ENCODE data around the gene SETX. TPM values are rescaled to one million over a fixed set of nuclear protein-coding genes. Genes with fewer than 3 reads are reported as not detected.

The SETX gene
- total RNA-seq, 1 experiment from 2014 or later: 44.3 TPM

GRCh38 chr9:132250324-132251262 lies 104.2 kb downstream of the SETX start:
- WGBS (ENCODE audit: extremely low coverage, insufficient read length, low lambda C conversion rate): no CpG with 5 or more reads among the region's 20 CpGs
- H3K4me1 Mint-ChIP-seq: peaks cover 0 to 4% of the 10 kb centered on the region in 2 experiments; a peak in 2 of 4 replicates
- H3K79me2 ChIP-seq (ENCODE audit: insufficient read depth, low read length): no peaks in the 10 kb centered on the region
- no peak overlapping the region for H2BK15ac ChIP-seq (ENCODE audit: low read depth, low read length)
- no peaks in the 10 kb centered on the region for H4K20me1 ChIP-seq (ENCODE audit: control insufficient read depth, insufficient read depth, insufficient read length)
- no peaks in the 10 kb centered on the region; the same call in 1 of the 2 replicates for H3K4me1 ChIP-seq (ENCODE audit: insufficient read depth, low read length)
- H3K27ac Mint-ChIP-seq: no peak overlapping the region; a peak in 1 of 7 replicates
- no peak overlapping the region for H3K23ac ChIP-seq (ENCODE audit: insufficient read length, low read depth, low read length)
- no peak overlapping the region for H3T11ph ChIP-seq (ENCODE audit: low read length)
- no peaks in the 10 kb centered on the region for H3K9me3 ChIP-seq (ENCODE audit: control insufficient read depth, low read depth, low read length)
- H3K18ac ChIP-seq (ENCODE audit: insufficient read length, low read depth, low read length): no peak overlapping the region
- no peak overlapping the region for H3K4me3 Mint-ChIP-seq
- H2AK5ac ChIP-seq (ENCODE audit: insufficient read length, low read length): no peak overlapping the region
- H3K36me3 Mint-ChIP-seq (ENCODE audit: insufficient read depth in 1 of 3, low read depth in 3 of 3): peaks cover 3 to 16% (median 5%) of the 10 kb centered on the region in 3 experiments; a peak in 4 of 7 replicates
- H4K5ac ChIP-seq (ENCODE audit: insufficient read length, low read depth, low read length): no peak overlapping the region
- H3K9me3 Mint-ChIP-seq: peaks cover 18 to 19% of the 10 kb centered on the region in 2 experiments
- no peak overlapping the region for H2BK5ac ChIP-seq (ENCODE audit: insufficient read length, low read length)
- H3K27me3 ChIP-seq (ENCODE audit: insufficient read depth, low read length): no peaks in the 10 kb centered on the region
- no peak overlapping the region for H3K9ac ChIP-seq (ENCODE audit: extremely low read depth, insufficient read length, low read length)
- TF ChIP-seq CTCF (conservative IDR thresholded peaks at IDR 0.05): no peak
- H2BK12ac ChIP-seq (ENCODE audit: insufficient read length, low read depth, low read length): no peak overlapping the region
- H2AFZ ChIP-seq (ENCODE audit: low read length): no peak overlapping the region
- H2BK20ac ChIP-seq (ENCODE audit: low read depth, low read length, poor library complexity, severe bottlenecking): no peak overlapping the region
- no peak overlapping the region for H4K8ac ChIP-seq (replicated peaks; ENCODE audit: insufficient read length, low read depth, low read length)
- DNase-seq: peak; percentile 27
- H3K4me2 ChIP-seq (ENCODE audit: insufficient read depth, insufficient read length, low read length): no peak overlapping the region
- H3K14ac ChIP-seq (ENCODE audit: insufficient read depth, low read length): no peak overlapping the region
- H3K56ac ChIP-seq (ENCODE audit: insufficient read length, low read depth, low read length): no peak overlapping the region
- no peak overlapping the region for H3K4ac ChIP-seq (ENCODE audit: low read depth, low read length)
- no peaks in the 10 kb centered on the region for H3K79me1 ChIP-seq (ENCODE audit: insufficient read depth, low read depth, low read length, poor library complexity, severe bottlenecking)
- H3K23me2 ChIP-seq (ENCODE audit: insufficient read length, low read depth, low read length, poor library complexity, severe bottlenecking): no peaks in the 10 kb centered on the region
- peaks cover 15% of the 10 kb centered on the region for H3K27me3 Mint-ChIP-seq (ENCODE audit: low read depth)
- H4K91ac ChIP-seq (ENCODE audit: insufficient read length, low read depth, low read length): no peak overlapping the region
- no peak overlapping the region for H2BK120ac ChIP-seq (ENCODE audit: low read depth, low read length, poor library complexity, severe bottlenecking)
- H3K27ac ChIP-seq (ENCODE audit: insufficient read length, low read depth, low read length): no peak overlapping the region
